Skin of body (tissue), 2 donors: ENCODE results near the gene REPS2. TPM values are rescaled to one million over a fixed set of nuclear protein-coding genes. Genes with fewer than 3 reads are reported as not detected.

Experiments
- DNase-seq: peaks from one replicate; lab custom pipeline; 2025; lab: John Stamatoyannopoulos, UW
- total RNA-seq: library from RNA; depleted of rRNA; stranded (reverse); fragments of >200 nt; gene quantifications from one replicate; pipeline ENCODE4 v1.2.3, GENCODE V29; 2014

REPS2 gene
- total RNA-seq, 1 donor from 2014 or later: 6.9 TPM

DNA sequence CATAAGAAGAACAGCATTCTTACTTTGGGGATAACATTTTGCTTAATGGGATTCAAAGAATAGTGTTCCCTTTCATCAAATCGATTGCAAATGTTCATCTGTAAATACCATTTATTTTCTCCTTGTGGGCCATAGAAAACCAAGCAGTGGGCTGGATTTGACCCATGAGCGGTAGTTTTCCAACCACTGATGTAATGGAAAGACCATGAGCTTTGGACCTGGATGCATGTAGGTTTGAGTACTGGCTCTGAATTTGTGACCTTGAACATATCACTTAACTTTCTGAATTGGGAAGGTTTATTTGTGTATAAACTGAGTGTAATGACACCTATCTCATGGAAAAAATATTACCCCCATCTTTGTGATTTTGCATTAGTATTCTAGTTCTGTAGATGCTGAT is 54.3 kb downstream of the REPS2 start:
- no peak for DNase-seq

DNA sequence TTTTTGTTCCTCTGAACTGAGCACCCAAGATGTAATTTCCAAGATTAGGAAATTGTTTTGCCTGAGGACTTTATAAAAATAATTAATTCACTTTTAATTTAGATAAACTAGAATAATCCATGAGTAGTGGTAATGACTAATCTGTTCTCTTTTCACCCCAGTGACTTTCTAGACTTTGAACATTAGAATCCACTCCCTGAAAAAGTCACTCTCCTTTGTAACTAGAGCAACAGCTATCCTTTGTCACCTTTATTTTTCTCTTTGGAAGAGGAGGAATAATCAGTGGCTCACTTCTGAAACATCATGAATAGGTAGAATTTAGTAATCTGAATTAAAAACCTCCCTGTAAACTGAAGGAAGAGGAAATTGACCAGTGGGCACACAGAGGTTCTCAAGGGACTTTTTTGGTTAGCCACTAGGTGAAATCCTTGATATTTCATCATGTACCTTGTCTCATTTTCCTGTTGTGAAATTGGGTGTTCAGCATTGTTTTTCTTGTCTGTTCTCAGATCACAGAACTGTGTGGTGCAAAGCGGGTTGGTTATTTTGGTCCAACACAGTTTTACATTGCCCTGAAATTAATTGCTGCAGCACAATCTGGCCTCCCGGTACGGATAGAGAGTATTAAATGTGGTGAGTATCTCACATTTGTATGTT is 59.4 kb downstream of the REPS2 start:
- DNase-seq: no peak

DNA sequence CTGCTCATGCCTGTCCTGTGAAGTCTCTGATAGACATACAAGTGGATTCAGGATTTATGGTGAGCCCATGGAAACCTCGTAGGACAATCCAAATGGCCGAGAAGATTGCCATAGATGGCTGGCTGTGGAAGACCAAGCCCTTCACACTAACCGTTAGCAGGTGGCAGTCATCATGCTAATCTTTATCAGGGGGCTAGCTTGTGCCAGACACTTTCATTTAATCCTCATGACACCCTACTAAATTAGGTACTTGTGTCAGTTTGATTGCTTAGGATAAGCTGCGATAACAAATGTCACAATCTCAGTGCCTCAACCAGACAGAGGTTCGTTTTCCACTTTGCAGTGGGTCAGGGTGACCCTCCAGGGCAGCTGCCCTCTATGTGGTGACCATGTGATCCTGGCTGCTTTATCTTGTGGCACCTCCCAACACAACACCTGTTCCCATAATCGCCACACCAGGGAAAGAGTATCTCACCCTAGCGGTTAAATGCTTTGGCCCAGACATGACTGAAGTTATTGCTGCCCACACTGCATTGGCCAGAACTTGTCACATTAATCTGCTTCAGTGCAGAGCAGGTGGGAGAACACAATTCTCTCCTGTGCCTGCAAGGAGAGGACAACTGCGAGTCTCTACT is 60.8 kb downstream of the REPS2 start:
- no peak for DNase-seq

GRCh38 chrX:17009856-17010625 is 63.6 kb downstream of the REPS2 start:
- DNase-seq: no peak

DNA sequence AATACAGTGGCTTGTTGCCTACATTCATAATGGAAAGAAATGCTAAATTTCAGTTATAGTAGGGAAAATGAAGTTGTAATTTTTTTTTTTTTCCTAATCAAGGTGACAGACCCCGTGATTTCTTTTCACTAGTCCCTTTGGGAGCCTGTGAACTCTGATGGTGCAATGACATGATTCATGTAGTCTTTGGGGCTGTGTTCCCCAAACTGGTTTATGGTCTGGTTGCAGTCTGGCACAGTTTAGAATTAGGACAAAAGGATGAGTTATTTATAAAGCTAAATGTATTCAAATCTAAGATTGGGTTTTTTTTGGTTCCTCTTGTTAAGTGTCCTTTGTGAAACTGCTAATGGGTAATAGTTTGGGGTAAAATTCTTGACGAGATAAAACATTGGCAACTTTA is 66.0 kb downstream of the REPS2 start:
- no peak for DNase-seq

DNA sequence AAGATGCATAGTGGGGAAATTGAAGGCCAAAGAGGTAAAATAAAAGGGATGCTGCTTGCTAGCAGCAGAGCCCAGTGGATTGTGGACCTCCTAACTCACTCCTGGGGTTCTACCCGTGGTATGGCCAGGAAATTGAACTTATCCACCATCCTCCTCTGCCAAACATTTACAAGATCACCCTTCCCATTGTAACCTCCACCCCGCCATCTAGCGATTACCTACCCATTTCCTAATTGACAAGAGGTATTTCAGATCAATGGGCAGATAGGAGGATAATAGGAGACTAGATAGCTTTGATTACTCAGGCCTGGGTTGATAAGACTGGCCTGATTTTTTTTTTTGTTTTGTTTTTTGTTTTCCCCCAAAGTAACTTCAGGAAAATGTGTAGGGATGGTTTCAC is 67.8 kb downstream of the REPS2 start:
- no peak for DNase-seq

GRCh38 chrX:17017134-17017533 is 70.7 kb downstream of the REPS2 start:
- DNase-seq: no peak

DNA sequence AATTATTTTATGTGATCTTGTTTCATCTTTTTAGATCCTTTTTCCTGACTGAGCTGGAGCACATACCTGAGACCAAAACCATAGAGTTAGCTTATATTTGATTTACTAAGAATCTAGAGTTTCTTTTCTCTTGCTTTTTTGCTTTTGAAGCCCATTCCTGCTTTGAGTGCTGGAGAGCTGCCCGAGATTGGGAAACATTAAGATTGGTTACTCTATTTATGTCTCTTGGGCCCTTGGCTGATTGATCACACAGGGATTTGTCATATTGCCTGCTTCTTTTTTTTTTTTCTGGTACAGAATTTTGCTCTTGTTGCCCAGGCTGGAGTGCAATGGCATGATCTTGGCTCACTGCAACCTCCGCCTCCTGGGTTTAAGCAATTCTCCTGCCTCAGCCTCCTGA is 73.9 kb downstream of the REPS2 start:
- no peak for DNase-seq

DNA sequence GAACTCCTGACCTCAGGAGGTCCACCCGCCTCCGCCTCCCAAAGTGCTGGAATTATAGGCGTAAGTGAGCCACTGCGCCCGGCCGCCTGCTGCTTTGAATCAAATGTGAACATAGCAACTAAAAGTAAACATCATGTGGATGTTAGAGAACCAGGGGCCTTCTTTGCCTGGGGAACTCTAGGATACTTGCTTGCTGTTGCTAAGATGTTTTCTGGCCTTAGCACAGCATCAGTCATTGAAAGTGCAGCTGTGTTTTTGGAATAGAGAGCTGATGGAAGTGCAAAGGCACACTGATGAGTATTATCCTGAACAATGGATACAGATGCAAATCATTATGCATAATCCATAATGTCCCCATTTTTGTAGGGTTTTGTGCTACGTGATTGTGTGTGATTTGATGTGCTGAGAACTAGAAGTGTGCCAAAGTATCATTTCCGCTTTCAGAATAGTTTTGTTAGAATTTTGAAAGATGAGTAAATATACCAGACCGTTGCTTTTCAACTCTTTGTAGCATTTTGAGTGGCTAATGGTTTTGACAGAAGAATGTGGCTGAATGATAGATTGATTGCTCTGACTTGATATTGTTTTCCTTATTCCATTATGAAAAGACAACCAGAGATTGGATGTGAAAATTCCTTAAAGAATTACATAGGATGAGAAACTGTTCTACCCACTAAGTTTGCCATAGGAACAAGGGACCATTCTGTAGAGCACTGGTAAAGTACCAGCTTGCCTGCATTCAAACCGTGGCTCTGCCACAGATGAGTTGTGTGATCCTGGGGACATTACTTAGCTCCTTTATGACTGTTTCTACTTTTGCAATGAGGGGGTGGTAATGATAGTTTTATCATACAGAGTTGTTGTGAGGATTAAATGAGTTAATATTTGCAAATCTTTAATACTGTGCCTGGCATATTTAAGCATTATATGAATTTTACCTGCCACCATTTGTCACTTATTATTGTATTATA is 74.7 kb downstream of the REPS2 start:
- DNase-seq: peak; percentile 45

- no peak for DNase-seq
Measured at GRCh38 chrX:17021851-17022604, 75.6 kb downstream of the REPS2 start.

- no peak for DNase-seq
Measured at GRCh38 chrX:17023661-17024060, 77.2 kb downstream of the REPS2 start.

DNA sequence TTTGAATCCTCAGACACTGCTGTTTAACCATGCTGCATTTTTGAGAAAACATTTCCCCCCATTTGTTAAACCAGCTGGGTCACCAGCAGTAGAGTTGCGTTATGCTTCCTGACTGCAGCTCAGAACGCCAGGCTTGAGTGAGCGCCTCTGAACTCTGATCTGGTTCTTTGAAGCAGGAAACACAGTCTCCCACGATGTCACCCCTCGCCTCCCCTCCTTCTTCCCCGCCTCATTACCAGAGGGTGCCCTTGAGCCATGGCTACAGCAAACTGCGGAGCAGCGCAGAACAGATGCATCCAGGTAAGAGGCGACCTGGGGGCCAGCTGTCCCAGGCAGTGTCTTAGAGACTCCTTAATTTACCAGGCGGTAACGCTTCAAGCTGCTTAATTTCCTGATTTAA is 78.4 kb downstream of the REPS2 start:
- no peak for DNase-seq

- DNase-seq: no peak
Measured at GRCh38 chrX:17025621-17026302, 79.3 kb downstream of the REPS2 start.

DNA sequence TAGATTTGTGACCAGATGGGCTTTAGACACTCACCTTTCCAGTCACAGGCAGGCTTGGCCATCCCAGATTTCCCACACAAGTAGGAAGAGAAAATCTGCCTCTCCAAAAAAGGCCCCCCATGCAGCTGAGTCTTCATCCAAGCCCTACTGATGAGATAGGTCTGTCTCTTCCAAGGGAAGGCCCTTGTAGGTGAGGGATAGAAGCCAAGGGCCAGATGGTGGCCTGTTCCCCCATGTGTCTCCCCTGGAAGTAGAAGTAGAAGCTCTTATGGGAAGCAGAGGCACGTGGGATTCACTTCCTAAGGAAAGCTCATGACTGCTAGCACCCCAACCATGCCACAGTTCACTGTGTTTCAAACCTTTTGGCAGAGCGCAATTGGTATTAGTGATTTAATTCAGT is 81.5 kb downstream of the REPS2 start:
- no peak for DNase-seq

DNA sequence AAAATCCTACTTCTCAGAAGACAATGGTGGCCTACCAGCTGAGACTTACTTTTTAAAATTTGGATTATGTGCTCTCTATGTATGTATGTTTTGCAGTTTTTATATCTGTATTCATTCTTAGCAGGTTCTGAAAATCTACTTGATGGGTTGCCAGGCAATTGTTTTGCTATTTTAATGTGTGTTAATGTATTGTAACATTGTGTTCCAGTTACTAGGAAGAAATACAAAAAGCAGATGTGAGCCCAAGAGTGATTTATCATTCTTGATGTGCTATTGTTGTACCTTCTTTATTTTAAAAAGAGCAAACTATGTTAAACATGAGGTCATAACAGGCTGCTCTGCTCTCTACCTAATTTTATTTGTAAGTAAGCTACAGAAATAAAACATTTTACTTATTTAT is 81.9 kb downstream of the REPS2 start:
- DNase-seq: no peak

DNA sequence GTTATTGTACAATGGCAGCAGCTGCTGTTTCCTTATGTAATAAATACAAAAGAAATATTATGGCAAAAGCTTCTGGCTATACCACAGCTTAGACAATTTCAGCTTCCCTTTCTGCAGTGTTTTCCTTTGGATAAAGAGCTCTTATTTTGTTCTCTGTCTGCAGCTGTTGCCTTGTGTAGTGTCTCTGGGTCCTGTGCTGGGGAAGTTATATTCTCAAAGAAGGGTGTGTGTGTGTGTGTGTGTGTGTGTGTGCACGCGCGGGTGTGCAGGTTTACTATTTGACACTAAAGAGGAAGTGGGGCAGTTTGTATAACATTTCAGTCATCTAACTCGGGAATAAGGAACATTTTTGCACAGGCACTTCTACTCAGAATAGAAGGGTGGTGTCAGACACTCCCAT is 83.6 kb downstream of the REPS2 start:
- DNase-seq: no peak

- peak; percentile 3 for DNase-seq
Measured at GRCh38 chrX:17030580-17031270, 84.3 kb downstream of the REPS2 start.

- DNase-seq: no peak
Measured at GRCh38 chrX:17031827-17032226, 85.4 kb downstream of the REPS2 start.

DNA sequence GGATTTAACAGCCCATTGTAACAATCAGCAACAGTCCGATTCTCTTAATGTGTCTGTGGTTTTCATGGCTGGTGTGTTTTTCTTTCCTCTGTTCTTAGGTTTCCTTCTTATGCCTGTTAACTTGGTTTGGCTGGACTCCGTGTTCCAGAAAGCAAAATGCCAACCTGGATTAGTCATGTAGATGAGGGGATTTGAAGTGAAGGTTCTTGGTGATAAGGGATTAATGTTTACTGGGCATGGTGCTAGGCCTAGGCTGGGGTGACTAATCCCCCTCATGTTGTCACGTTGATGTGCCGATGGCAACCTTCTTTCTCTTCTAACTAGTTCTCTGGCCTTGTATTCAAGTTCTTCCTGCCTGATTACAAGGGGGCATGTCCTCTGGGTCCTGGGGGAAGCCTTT is 85.9 kb downstream of the REPS2 start:
- DNase-seq: no peak

- DNase-seq: peak; percentile 1
Measured at GRCh38 chrX:17033225-17033624, 86.8 kb downstream of the REPS2 start.
